Measurements from ENCODE around the gene TMIE.

Gene TMIE

GRCh38 chr3:46759239-46760167 is 58.3 kb downstream of the TMIE start:
- TF ChIP-seq, protein P1, sequence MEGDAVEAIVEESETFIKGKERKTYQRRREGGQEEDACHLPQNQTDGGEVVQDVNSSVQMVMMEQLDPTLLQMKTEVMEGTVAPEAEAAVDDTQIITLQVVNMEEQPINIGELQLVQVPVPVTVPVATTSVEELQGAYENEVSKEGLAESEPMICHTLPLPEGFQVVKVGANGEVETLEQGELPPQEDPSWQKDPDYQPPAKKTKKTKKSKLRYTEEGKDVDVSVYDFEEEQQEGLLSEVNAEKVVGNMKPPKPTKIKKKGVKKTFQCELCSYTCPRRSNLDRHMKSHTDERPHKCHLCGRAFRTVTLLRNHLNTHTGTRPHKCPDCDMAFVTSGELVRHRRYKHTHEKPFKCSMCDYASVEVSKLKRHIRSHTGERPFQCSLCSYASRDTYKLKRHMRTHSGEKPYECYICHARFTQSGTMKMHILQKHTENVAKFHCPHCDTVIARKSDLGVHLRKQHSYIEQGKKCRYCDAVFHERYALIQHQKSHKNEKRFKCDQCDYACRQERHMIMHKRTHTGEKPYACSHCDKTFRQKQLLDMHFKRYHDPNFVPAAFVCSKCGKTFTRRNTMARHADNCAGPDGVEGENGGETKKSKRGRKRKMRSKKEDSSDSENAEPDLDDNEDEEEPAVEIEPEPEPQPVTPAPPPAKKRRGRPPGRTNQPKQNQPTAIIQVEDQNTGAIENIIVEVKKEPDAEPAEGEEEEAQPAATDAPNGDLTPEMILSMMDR (IDR thresholded peaks at IDR 0.05): no peak
